Suprapubic skin (tissue), 3 donors: ENCODE measurements around the gene TAOK1.
"Not testable (repeated sequence)": the region's sequence is repeated elsewhere in the genome, so short reads cannot be mapped to it uniquely, and the experiment has no call there.

Experiments used
- POLR2A ChIP-seq, 2 donors: fragments of 450-650 bp; IDR thresholded peaks; one replicate each; pipeline ENCODE4 v1.6.1; 2017; ENCODE audit warnings: antibody characterized with exemption in 2 of 2, mild to moderate bottlenecking in 2 of 2, moderate library complexity in 2 of 2
- TF ChIP-seq, protein P1 (sequence below), 2 donors: fragments of 200-600 bp in 1 of 2; fragments of 450-650 bp in 1 of 2; sonication (generic) in 1 of 2; IDR thresholded peaks; one replicate each; pipeline ENCODE4 v1.5.1; 2016 to 2019; ENCODE audit warnings: antibody characterized with exemption in 2 of 2, mild to moderate bottlenecking in 1 of 2, moderate library complexity in 1 of 2

DNA sequence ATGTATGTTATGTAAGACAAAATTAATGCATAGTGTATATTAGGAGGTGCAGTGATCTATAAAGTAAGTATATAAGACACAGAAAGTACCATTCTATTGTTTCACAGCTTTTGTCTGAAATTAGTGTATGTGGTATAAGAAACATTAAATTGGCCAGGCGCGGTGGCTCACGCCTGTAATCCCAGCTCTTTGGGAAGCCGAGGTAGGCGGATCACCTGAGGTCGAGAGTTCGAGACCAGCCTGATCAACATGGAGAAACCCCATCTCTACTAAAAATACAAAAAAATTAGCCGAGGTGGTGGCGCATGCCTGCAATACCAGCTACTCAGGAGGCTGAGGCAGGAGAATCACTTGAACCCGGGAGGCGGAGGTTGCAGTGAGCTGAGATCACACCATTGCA, 44.7 kb upstream of the TAOK1 start:
- not testable (repeated sequence) for TF ChIP-seq POLR2A (IDR thresholded peaks at IDR 0.05)
- TF ChIP-seq, protein P1, sequence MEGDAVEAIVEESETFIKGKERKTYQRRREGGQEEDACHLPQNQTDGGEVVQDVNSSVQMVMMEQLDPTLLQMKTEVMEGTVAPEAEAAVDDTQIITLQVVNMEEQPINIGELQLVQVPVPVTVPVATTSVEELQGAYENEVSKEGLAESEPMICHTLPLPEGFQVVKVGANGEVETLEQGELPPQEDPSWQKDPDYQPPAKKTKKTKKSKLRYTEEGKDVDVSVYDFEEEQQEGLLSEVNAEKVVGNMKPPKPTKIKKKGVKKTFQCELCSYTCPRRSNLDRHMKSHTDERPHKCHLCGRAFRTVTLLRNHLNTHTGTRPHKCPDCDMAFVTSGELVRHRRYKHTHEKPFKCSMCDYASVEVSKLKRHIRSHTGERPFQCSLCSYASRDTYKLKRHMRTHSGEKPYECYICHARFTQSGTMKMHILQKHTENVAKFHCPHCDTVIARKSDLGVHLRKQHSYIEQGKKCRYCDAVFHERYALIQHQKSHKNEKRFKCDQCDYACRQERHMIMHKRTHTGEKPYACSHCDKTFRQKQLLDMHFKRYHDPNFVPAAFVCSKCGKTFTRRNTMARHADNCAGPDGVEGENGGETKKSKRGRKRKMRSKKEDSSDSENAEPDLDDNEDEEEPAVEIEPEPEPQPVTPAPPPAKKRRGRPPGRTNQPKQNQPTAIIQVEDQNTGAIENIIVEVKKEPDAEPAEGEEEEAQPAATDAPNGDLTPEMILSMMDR (IDR thresholded peaks at IDR 0.05): not testable (repeated sequence)
